IPS-18a (cell line): ENCODE results near the gene USP48.
A peak's percentile ranks its signal among the peaks of the same experiment; 100 is the strongest.
"Not testable (repeated sequence)": the region's sequence is repeated elsewhere in the genome, so short reads cannot be mapped to it uniquely, and the experiment has no call there.

ENCODE experiments used
- H3K27ac ChIP-seq: one replicate; pipeline ENCODE4 v1.5.1; 2013; ENCODE audit warnings: low read length
- H3K27me3 ChIP-seq: one replicate; pipeline ENCODE4 v1.6.1; 2013; ENCODE audit warnings: mild to moderate bottlenecking, low read length; ENCODE audit not compliant: control insufficient read depth, insufficient read depth
- H3K36me3 ChIP-seq: one replicate; pipeline ENCODE4 v1.6.1; 2013; ENCODE audit warnings: low read depth, low read length; ENCODE audit not compliant: control insufficient read depth
- H3K4me1 ChIP-seq: one replicate; pipeline ENCODE4 v1.6.1; 2013; ENCODE audit warnings: low read depth, low read length; ENCODE audit not compliant: control insufficient read depth
- H3K4me3 ChIP-seq: one replicate; pipeline ENCODE4 v1.5.1; 2013; ENCODE audit warnings: low read length
- H3K9ac ChIP-seq: one replicate; pipeline ENCODE4 v1.6.1; 2013; ENCODE audit warnings: mild to moderate bottlenecking, low read length, moderate library complexity
- H3K9me3 ChIP-seq: one replicate; pipeline ENCODE4 v1.6.1; 2013; ENCODE audit warnings: low read depth, low read length; ENCODE audit not compliant: control insufficient read depth

The USP48 gene

DNA sequence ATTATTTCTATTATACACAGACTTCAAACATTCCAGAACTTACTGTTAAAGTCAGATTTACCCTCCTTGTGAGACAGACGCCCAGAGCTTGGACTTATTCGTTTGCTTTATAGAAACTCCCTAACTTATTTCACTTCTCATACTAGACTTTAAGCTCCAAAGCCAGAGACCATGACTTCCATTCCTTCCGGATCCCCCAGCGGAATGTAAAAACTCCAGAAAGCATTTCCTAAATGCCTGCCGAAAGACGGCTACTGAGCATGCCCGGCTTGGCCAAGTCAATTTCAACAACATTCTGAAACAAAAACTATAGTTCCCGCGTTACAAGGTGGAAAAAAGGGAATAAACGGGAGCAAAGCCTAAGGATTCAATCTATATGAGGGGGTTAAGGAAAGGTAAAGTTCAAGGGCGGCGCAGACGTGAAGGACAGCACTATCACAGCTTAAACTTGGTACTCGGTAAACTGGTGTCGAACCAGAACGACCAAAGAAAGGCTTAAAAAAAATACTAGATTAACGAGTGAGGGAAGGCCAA lies 1.1 kb downstream of the USP48 start:
- no peaks in the 10 kb centered on the region for H3K4me1 ChIP-seq
- peak overlapping the region; percentile 35 for H3K27ac ChIP-seq
- no peaks in the 10 kb centered on the region for H3K9me3 ChIP-seq
- peak overlapping the region; percentile 80 for H3K9ac ChIP-seq
- H3K4me3 ChIP-seq = peak overlapping the region; percentile 93
- H3K27me3 ChIP-seq = no peaks in the 10 kb centered on the region
- H3K36me3 ChIP-seq = no peaks in the 10 kb centered on the region

DNA sequence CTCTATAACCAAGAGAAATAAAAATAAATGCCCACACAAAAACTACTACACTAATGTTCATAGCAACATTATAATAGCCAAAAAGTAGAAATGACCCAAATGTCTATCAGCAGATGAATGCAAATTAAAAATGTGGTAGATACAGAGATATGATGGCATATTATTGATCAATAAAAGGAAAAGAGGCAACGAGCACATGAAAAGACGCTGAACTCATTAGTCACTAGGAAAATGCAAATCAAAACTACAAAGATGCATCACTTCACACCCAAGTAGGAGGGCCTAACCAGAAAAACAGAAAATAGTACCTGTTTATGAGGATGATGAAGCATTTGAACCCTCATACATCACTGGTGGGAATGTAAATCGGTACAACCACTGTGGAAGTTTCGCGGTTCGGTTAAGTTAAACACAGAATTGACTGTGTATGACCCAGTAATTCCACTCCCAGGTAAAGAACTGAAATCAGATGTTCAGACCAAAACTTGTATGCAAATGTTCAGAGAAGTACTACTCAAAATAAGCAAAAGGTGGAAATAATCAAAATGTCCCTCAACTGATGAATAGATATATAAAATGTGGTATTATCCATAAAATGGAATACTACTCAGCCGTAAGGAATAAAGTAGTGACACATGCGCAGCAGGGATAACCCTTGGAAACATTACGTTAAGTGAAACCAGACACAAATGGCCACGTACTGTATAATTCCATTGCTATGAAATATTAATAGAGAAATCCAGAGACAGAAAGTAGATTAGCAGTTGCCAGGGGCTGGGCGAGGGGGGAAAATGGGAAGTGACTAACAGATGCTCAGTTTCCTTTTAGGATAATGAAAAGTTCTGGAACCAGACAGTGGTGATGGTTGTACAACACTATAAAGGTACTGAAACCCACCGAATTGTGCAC lies 3.1 kb downstream of the USP48 start:
- no peaks in the 10 kb centered on the region for H3K36me3 ChIP-seq
- no peak overlapping the region for H3K9ac ChIP-seq
- no peak overlapping the region for H3K4me3 ChIP-seq
- H3K4me1 ChIP-seq = no peaks in the 10 kb centered on the region
- H3K27ac ChIP-seq = no peak overlapping the region
- H3K27me3 ChIP-seq = no peaks in the 10 kb centered on the region
- H3K9me3 ChIP-seq = no peaks in the 10 kb centered on the region

DNA sequence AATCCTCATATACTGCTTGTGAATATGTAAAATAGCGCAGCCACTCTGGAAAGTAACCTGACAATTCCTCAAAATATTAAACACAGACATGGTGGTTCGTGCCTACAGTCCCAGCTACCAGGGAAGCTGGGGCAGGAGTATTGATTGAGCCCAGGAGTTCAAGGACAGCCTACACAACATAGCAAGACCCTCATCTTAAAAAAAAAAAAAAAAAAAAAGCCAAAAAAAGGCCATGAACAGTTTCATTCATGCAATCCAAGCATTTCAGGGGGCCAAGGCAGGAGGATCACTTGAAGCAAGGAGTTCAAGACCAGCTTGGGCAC lies 4.6 kb downstream of the USP48 start:
- Histone ChIP-seq H3K9me3 (no peaks in the 10 kb centered on the region), H3K4me3 (no peak overlapping the region), H3K9ac (no peak overlapping the region), H3K4me1 (no peaks in the 10 kb centered on the region), H3K27me3 (no peaks in the 10 kb centered on the region), H3K36me3 (no peaks in the 10 kb centered on the region), H3K27ac (no peak overlapping the region)

DNA sequence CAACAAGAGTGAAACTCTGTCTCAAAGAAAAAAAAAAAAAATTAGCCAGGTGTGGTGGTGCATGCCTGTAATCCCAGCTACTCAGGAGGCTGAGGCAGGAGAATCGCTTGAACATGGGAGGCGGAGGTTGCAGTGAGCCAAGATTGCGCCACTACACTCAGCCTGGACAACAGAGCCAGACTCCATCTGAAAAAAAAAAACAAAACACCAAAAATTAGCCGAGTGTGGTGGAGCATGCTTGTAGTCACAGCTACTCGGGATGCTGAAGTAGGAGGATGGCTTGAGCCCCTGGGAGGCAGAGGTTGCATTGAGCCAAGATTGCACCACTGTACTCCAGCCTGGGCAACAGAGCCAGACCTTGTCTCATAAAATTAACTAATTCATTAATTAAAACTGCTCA lies 6.0 kb downstream of the USP48 start:
- H3K4me1 ChIP-seq, H3K9me3 ChIP-seq, H3K36me3 ChIP-seq, H3K27ac ChIP-seq, H3K9ac ChIP-seq, H3K27me3 ChIP-seq, H3K4me3 ChIP-seq: not testable (repeated sequence)

DNA sequence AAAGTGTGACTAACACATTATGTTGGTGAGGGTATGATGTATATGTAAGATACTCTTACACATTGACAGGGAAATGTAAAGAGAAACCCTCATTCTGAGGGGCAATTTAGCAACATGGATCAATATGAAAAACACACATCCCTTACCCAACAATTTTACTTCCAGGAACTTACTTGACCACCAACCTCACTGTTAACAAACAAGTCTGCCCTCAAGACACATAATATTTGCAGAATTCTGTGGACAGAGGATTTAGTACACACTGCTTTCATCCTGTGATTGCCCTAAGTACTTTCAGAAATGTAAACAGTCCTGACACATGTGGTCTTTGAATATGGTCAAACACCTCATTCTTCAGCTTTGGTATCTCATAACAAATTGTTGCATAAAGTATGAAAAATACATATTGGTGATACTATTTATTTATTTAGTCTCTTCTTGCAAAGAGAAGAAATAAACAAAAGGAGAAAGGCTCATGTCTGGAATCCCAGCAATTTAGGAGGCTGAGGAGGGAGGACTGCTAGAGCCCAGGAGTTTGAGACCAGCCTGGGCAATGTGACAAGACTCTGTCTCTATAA lies 6.9 kb downstream of the USP48 start:
- Histone ChIP-seq H3K4me1 (no peaks in the 10 kb centered on the region), H3K9me3 (no peaks in the 10 kb centered on the region), H3K4me3 (no peak overlapping the region), H3K36me3 (no peaks in the 10 kb centered on the region), H3K27me3 (no peaks in the 10 kb centered on the region), H3K27ac (no peak overlapping the region), H3K9ac (no peak overlapping the region)

DNA sequence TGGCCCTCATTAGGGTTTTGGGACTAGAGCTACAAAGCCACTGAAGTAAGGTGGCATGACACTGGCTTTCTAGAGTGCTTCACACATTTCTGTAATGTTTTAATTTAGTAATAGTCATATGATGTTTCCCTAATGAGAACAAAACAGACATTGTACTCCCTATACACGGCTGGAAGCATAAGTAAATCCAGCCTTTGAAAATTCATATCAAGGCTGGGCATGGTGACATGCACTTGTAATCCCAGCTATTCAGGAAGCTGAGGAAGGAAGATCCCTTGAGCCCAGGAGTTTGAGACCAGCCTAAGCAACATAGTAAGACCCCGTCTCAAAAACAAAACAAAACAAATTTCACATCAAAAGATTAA lies 7.4 kb downstream of the USP48 start:
- no peaks in the 10 kb centered on the region for H3K4me1 ChIP-seq
- no peaks in the 10 kb centered on the region for H3K36me3 ChIP-seq
- H3K4me3 ChIP-seq = no peak overlapping the region
- no peaks in the 10 kb centered on the region for H3K27me3 ChIP-seq
- H3K27ac ChIP-seq = no peak overlapping the region
- H3K9ac ChIP-seq = no peak overlapping the region
- H3K9me3 ChIP-seq = no peaks in the 10 kb centered on the region

DNA sequence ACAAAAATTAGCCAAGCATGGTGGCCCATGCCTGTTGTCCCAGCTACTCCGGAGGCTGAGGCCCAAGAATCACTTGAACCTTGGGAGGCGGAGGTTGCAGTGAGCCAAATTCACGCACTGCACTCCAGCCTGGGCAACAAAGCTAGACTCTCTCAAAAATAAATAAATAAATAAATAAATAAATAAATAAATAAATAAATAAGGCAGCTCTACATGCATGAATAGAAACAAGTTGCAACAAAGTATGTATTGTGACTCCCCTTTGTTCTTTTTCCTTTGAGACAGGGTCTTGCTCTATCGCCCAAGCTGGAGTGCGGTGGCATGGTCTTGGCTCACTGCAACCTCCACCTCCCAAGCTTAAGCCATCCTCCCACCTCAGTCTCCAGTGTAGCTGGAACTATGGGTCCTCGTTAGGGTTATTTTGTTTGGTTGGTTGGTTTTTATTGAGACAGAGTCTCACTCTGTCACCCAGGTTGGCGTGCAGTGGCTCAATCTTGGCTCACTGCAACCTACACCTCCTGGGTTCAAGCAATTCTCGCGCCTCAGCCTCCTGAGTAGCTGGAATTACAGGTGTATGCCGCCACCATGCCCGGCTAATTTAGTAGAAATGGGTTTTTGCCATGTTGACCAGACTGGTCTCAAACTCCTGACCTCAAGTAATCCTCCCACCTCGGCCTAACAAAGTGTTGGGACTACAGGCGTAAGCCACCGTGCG lies 8.0 kb downstream of the USP48 start:
- Histone ChIP-seq H3K27me3 (no peaks in the 10 kb centered on the region), H3K9ac (no peak overlapping the region), H3K4me1 (no peaks in the 10 kb centered on the region), H3K36me3 (no peaks in the 10 kb centered on the region), H3K4me3 (no peak overlapping the region), H3K27ac (no peak overlapping the region), H3K9me3 (no peaks in the 10 kb centered on the region)

DNA sequence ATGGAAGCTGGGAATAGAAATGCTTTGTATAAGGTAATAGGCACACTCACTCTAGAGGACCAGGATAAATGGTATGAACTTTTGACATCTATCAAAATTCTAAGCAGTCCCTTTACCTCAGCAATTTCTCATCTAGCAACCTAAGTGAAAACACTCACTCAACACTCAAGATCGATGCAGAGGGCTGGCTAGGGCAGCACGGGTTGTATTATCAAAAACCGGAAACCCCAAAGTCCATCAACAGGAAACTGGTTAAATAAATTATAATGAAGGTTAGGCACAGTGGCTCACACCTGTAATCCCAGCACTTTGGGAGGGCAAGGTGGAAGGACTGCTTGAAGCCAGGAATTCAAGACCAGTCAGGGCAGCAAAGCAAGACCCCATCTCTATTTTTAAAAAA lies 9.4 kb downstream of the USP48 start:
- Histone ChIP-seq H3K27ac (no peak overlapping the region), H3K9ac (no peak overlapping the region), H3K4me3 (no peak overlapping the region)

DNA sequence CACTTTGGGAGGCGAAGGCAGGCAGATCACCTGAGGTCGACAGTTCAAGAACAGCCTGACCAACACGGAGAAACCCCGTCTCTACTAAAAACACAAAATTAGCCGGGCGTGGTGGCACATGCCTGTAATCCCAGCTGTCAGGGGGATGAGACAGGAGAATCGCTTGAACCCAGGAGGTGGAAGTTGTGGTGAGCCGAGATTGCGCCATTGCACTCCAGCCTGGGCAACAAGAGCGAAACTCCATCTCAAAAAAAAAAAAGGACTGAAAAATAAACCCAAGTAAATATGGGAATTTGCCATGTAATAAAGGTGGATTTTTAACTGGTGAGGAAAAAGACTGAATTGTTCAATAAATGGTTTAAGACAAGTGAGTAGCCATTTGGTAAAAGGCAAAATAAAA lies 11.3 kb downstream of the USP48 start:
- not testable (repeated sequence) for H3K36me3 ChIP-seq, H3K4me1 ChIP-seq, H3K4me3 ChIP-seq, H3K9ac ChIP-seq, H3K27ac ChIP-seq, H3K27me3 ChIP-seq, H3K9me3 ChIP-seq

More for the DNA sequence above, 9.4 kb downstream of the USP48 start:
- no peaks in the 10 kb centered on the region for H3K4me1 ChIP-seq
- H3K36me3 ChIP-seq = no peaks in the 10 kb centered on the region
- H3K9me3 ChIP-seq = no peaks in the 10 kb centered on the region
- H3K27me3 ChIP-seq = no peaks in the 10 kb centered on the region

DNA sequence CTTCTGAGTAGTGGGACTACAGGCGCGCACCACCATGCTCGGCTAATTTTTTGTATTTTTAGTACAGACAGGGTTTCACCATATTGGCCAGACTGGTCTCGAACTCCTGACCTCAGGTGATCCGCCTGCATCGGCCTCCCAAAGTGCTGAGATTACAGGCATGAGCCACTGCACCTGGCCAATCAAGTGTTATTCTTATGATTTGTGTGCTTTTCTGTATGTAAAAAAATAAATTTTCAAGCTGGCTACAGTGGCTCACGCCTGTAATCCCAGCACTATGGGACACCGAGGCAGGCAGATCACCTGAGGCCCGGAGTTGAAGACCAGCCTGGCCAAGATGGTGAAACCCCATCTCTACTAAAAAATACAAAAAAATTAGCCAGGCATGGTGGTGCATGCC lies 12.3 kb downstream of the USP48 start:
- not testable (repeated sequence) for H3K36me3 ChIP-seq, H3K9me3 ChIP-seq, H3K27ac ChIP-seq, H3K4me1 ChIP-seq, H3K9ac ChIP-seq, H3K4me3 ChIP-seq, H3K27me3 ChIP-seq

DNA sequence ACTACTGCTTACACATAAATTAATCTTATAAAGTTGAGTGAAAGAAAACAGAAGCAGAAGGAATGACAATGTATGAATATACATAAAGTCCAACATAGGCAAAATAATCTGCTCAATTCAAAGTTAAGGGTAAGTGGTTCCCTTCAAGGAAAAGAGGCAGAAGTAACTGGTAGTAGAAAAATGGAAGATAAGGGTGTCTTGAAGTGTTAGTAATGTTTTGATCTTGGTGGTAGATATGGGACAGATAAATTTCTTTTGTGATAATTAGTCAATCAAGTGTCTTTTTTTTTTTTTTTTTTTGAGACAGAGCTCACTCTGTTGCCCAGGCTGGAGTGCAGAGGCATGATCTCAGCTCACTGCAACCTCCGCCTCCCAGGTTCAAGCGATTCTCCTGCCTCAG lies 12.7 kb downstream of the USP48 start:
- H3K9ac ChIP-seq = no peak overlapping the region
- H3K27ac ChIP-seq = no peak overlapping the region
- H3K4me3 ChIP-seq = no peak overlapping the region
- H3K36me3 ChIP-seq = no peaks in the 10 kb centered on the region
- no peaks in the 10 kb centered on the region for H3K9me3 ChIP-seq
- H3K27me3 ChIP-seq = no peaks in the 10 kb centered on the region
- H3K4me1 ChIP-seq = no peaks in the 10 kb centered on the region
